ENCODE measurements around the gene EID2.

GRCh38 chr19:39500543-39500942 lies 39.4 kb downstream of the EID2 start:
- TF ChIP-seq CTCF (IDR thresholded peaks at IDR 0.05) (no peak), POLR2A (IDR thresholded peaks at IDR 0.05) (no peak)
